Mammary epithelial cell (primary cell): ENCODE results near the gene SHISA3.

Source experiments
- CTCF ChIP-seq, 2 donors: IDR thresholded peaks in 1 of 2; conservative IDR thresholded peaks in 1 of 2; 2 replicates each; pipeline ENCODE4 v1.5.1; 2011 to 2012; ENCODE audit warnings: inconsistent platforms in 2 of 2, low read length in 2 of 2, mild to moderate bottlenecking in 2 of 2, control low read depth in 1 of 2, low read depth in 1 of 2; ENCODE audit not compliant: insufficient read depth in 1 of 2; ENCODE audit errors: extremely low read depth in 1 of 2
- EZH2 ChIP-seq: IDR thresholded peaks from 2 replicates; pipeline ENCODE4 v1.6.1; 2012; ENCODE audit warnings: low read length, inconsistent platforms, borderline replicate concordance

GRCh38 chr4:42363614-42364013 lies 33.7 kb upstream of the SHISA3 start:
- no peak for TF ChIP-seq CTCF (conservative IDR thresholded peaks at IDR 0.05 in 1 of 2, IDR thresholded peaks at IDR 0.05 in 1 of 2; ENCODE audit: extremely low read depth in 1 of 2, insufficient read depth in 1 of 2, low read depth in 1 of 2, low read length in 2 of 2)
- no peak for TF ChIP-seq EZH2
